Activated CD4-positive, alpha-beta memory T cell treated with anti-CD3 and anti-CD28 coated beads, Interleukin-2, amount 10 ng/mL, durations not matched to agents 7 days and 5 days (primary cell): ENCODE results near the gene TNNT1. TPM values are rescaled to one million over a fixed set of nuclear protein-coding genes. Genes with fewer than 3 reads are reported as not detected.
A peak's percentile ranks its signal among the peaks of the same experiment; 100 is the strongest.
"Not testable (repeated sequence)": the region's sequence is repeated elsewhere in the genome, so short reads cannot be mapped to it uniquely, and the experiment has no call there.

Experiments
- CTCF ChIA-PET: fragments of 350-600 bp; sonication (Branson Sonifier 250); formaldehyde crosslinking; loops from one replicate; lab custom pipeline; 2021; ENCODE audit warnings: antibody characterized with exemption, inconsistent platforms; lab: Charles Lee
- POLR2A ChIA-PET: fragments of 350-600 bp; sonication (Branson Sonifier 250); formaldehyde crosslinking; loops from one replicate; lab custom pipeline; 2021; ENCODE audit warnings: antibody characterized with exemption; lab: Charles Lee
- DNase-seq: peaks from one replicate; pipeline ENCODE4 v3.0.0-alpha.2; 2020
- H3K27ac Mint-ChIP-seq: one replicate; pipeline ENCODE4 v1.8.0; 2021; ENCODE audit warnings: mild to moderate bottlenecking, mixed read lengths
- H3K27me3 Mint-ChIP-seq: one replicate; pipeline ENCODE4 v1.8.0; 2021; ENCODE audit warnings: mixed read lengths
- H3K36me3 Mint-ChIP-seq: one replicate; pipeline ENCODE4 v1.8.0; 2021; ENCODE audit warnings: low read depth, mixed read lengths
- H3K4me1 Mint-ChIP-seq: one replicate; pipeline ENCODE4 v1.8.0; 2021; ENCODE audit warnings: mixed read lengths
- H3K4me3 Mint-ChIP-seq: one replicate; pipeline ENCODE4 v1.8.0; 2021; ENCODE audit warnings: mild to moderate bottlenecking, mixed read lengths
- H3K9me3 Mint-ChIP-seq: one replicate; pipeline ENCODE4 v1.8.0; 2021; ENCODE audit warnings: mixed read lengths
- total RNA-seq, 2 experiments: library from RNA; stranded (reverse); gene quantifications; one replicate each; pipeline ENCODE4 v1.2.3, GENCODE V29; 2021

The TNNT1 gene
- total RNA-seq, 2 experiments from 2014 or later: 0.38 to 0.68 TPM

DNA sequence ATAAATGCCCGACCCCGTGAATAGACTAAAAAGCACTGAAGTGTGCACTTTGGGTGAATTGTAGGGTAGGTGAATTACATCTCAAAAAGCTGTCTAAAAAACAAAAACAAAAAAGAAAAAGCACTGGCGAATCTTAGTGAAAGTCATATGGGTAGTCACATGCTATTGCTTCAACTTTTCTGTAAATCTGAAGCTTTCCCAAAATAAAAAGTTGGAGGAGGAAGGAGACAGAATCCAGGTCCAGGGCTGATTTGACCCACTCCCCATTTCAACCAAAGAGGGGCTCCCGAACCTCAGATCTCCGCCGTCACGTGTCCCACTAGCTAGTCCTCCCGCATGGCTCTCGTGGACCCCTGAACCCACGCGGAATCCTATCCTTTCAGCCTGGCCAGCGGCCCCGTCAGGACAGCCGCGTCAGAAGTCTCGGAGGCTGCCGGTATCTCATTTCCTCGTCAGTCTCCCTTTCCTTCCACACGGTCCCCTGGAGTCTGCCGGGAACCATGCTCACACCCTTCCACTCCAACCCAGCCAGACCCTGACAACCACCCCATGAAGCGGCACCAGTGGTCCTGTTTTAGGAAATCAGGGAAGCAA, 37.7 kb downstream of the TNNT1 start:
- Mint-ChIP-seq H3K4me3 (no peak overlapping the region), H3K36me3 (peaks cover 35% of the 10 kb centered on the region), H3K9me3 (no peaks in the 10 kb centered on the region), H3K4me1 (peaks cover 26% of the 10 kb centered on the region), H3K27ac (no peak overlapping the region), H3K27me3 (no peaks in the 10 kb centered on the region)
- ChIA-PET CTCF (no interaction called here), POLR2A (no interaction called here)
- DNase-seq: no peak

DNA sequence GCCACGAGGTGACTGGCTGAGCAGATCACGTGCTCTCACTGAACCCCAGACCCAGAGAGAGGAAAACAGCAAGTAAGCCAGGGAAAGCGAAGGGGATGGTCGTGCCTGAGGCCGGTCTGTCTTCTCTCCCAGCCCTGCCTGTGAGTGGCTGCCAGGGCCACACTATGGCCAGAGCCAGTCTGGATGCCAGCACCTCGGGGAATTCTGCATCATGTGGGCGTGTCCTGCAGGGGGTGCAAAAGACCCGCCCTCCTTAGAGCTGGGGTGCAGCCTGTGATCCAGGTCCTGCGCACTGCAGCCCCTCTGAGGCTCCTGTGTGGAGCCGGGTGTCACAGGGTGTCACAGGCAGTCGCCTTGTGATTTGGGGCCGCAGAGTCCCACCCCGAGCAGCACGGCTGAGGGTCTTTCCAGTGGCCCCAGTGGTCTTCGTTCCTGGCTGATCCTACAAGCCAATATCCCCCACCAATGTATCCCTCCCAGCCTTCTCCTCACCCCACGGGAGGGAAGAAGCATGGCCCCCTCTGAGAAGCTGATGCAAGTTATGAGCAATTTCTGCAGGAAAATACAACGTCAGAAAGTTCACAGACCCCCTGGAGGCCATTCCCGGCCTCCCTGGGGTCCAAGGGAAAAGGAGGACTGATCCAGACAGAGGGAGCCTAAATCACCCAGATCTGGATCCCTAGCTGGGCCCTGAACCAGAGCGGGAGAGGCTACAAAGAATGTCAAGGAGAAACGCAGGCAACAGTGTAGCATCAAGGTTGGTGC, 39.3 kb downstream of the TNNT1 start:
- POLR2A ChIA-PET: no interaction called here
- Mint-ChIP-seq H3K4me3 (no peak overlapping the region), H3K27ac (no peak overlapping the region), H3K27me3 (no peaks in the 10 kb centered on the region), H3K36me3 (peaks cover 42% of the 10 kb centered on the region), H3K9me3 (no peaks in the 10 kb centered on the region), H3K4me1 (peaks cover 10% of the 10 kb centered on the region)
- CTCF ChIA-PET: no interaction called here
- DNase-seq: no peak

DNA sequence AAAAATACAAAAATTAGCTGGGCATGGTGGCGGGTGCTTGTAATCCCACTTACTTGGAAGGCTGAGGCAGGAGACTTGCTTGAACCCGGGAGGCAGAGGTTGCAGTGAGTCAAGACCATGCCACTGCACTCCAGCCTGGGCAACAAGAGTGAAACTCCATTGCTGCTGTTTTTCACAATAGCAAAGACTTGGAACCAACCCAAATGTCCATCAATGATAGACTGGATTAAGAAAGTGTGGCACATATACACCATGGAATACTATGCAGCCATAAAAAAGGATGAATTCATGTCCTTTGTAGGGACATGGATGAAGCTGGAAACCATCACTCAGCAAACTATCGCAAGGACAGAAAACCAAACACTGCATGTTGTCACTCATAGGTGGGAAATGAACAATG, 41.8 kb downstream of the TNNT1 start:
- POLR2A ChIA-PET: interaction anchor here (1.0 kb wide), 1 partner anchor 11 kb away, joined by 5 read pairs; the partner anchor contains the start of gene PPP1R12C
- CTCF ChIA-PET: interaction anchor here (1.7 kb wide), 1 partner anchor 10 kb away, joined by 5 read pairs; the partner anchor contains the start of gene PPP1R12C
- not testable (repeated sequence) for H3K4me3 Mint-ChIP-seq

DNA sequence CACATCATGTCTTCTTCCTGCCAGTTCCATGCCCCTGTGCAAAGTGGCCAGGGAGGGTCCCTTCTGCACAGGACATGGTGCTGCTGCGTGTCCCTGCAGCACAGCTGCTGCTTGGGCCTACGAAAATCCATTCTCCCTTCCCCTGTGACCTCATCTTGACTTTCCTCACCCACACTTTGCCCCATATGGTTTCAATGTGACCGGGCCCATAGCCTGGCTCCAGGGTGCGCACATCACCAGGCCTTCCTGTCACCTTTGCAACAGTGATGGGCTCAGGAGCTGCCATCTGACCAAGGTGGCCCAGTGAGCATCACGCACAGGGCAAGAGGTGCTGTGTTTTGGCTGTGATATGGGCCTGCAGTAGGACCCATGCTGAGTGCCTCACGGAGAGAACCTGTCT, 42.4 kb downstream of the TNNT1 start:
- ChIA-PET CTCF (interaction anchor here (1.7 kb wide), 1 partner anchor 10 kb away, joined by 5 read pairs; the partner anchor contains the start of gene PPP1R12C), POLR2A (interaction anchor here (1.0 kb wide), 1 partner anchor 11 kb away, joined by 5 read pairs; the partner anchor contains the start of gene PPP1R12C)
- Mint-ChIP-seq H3K4me1 (peaks cover 4% of the 10 kb centered on the region), H3K9me3 (peaks cover 2% of the 10 kb centered on the region), H3K4me3 (no peak overlapping the region), H3K36me3 (peaks cover 59% of the 10 kb centered on the region), H3K27ac (peak overlapping the region; percentile 29), H3K27me3 (no peaks in the 10 kb centered on the region)
- no peak for DNase-seq

More for the DNA sequence above, 41.8 kb downstream of the TNNT1 start:
- H3K27me3 Mint-ChIP-seq, H3K9me3 Mint-ChIP-seq, DNase-seq, H3K27ac Mint-ChIP-seq, H3K4me1 Mint-ChIP-seq: not testable (repeated sequence)
- peaks cover 54% of the 10 kb centered on the region for H3K36me3 Mint-ChIP-seq

DNA sequence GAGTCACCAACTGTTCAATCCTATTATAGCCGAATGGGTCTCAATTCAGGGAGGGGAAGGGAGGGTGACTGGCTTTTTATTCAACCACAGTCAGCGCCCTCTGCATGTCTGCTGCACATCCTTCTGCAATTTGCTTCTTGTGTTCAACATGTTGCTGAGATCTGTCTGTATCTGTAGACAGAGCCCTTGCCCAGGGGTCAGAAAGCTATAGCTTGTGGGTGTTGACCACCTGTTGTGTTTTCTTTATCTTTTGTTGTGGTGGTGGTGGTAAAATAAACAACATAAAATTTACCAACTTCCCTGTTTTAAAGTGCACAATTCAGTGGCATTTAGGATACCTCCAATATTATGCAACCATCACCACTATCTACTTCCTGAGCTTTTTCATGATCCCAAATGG, 43.8 kb downstream of the TNNT1 start:
- no peak for DNase-seq
- Mint-ChIP-seq H3K4me3 (no peak overlapping the region), H3K27ac (no peak overlapping the region), H3K4me1 (peaks cover 2% of the 10 kb centered on the region), H3K27me3 (no peaks in the 10 kb centered on the region), H3K36me3 (peaks cover 57% of the 10 kb centered on the region), H3K9me3 (peaks cover 2% of the 10 kb centered on the region)
- ChIA-PET CTCF (interaction anchor here (0.8 kb wide), 2 partner anchors 16 to 17 kb away, joined by 3 read pairs; no protein-coding TSS in a partner anchor), POLR2A (no interaction called here)

DNA sequence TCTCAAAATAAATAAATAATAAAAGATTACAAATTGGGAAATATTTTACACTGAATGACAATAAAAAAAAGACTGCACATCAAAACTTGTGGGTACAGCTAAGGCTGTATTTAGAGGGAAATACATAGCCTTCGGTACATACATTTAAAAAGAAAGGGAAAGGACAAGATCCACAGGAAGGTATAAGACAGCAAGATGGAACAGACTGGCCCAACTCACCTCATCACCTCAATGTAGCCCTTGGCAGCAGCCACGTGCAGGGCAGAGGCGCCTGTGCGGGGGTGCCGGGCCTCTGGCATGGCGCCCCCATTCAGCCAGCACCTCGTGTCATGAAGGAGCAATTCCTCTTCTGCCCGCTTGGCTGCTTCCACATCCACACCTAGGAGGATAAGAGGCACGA, 45.8 kb downstream of the TNNT1 start:
- ChIA-PET CTCF (no interaction called here), POLR2A (no interaction called here)
- H3K36me3 Mint-ChIP-seq: peaks cover 45% of the 10 kb centered on the region

DNA sequence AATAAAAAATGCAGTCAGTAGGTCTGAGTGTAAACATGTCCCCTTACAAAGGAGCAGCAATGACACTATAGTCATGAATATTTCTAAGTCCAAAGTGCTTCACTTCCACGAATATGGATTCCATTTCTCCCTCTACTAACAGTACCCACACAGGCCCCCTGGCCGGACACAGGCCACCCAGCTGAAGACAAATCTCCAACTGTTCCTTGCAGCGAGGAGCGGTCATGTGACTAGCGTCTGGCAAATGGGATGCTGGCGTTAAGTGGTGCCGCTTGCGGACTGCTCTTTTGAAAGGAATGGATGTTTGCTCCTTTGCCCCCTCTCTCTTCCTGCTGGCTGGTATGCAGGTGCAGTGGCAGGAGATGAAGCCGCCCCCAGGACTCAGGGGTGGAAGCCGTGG, 47.7 kb downstream of the TNNT1 start:
- Mint-ChIP-seq H3K4me3 (no peak overlapping the region), H3K4me1 (no peaks in the 10 kb centered on the region), H3K9me3 (peaks cover 2% of the 10 kb centered on the region), H3K27ac (no peak overlapping the region), H3K36me3 (peaks cover 35% of the 10 kb centered on the region), H3K27me3 (no peaks in the 10 kb centered on the region)
- ChIA-PET CTCF (no interaction called here), POLR2A (no interaction called here)
- DNase-seq: no peak

More for the DNA sequence above, 45.8 kb downstream of the TNNT1 start:
- peaks cover 2% of the 10 kb centered on the region for H3K9me3 Mint-ChIP-seq
- H3K4me1 Mint-ChIP-seq: no peaks in the 10 kb centered on the region
- no peak for DNase-seq
- H3K27ac Mint-ChIP-seq: no peak overlapping the region
- H3K4me3 Mint-ChIP-seq: no peak overlapping the region
- H3K27me3 Mint-ChIP-seq: no peaks in the 10 kb centered on the region

DNA sequence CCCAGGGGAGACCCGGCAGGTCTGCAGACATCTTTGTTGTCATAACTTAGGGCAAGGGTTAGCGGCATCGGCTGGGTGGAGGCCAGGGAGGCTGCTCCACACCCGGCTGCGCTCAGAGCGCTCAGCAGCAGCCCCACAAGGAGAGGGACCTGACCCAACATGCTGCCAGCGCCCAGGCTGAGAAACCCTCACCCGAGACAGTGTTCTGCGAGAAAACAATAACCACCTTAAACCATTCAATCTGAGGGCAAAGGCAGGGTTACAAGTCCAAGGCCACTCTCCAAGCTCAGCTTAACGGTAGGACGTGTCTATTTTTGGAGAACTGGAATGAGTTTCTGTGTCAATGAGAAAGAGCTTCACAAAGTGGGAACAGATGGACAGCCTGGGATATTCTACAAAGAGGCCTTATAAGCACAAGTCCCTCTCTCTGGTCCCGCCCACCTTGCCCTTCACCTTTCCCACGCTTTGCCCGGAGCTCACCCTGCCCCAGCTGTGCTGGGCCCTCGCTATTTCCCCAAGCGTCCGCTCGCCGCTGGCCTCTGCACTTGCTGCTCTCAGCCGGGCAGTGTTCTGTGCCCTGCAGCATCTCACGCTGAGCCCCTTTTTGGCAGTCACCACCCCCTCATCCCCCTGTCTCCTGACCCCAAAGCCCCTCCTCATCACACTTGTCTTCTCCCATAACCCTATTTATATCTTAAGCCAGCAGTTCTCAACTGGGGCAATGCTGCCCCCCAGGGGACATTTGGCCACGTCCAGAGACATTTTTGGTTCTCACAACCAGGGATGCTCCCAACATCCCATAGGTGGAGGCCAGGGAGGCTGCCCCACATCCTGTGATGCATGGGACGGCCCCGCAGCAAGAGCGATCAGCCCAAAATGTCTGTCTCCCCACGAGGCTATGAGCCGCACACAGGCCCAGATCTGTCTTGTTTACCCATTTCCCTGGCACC, 49.2 kb downstream of the TNNT1 start:
- Mint-ChIP-seq H3K4me1 (no peaks in the 10 kb centered on the region), H3K9me3 (peaks cover 2% of the 10 kb centered on the region), H3K36me3 (peaks cover 27% of the 10 kb centered on the region), H3K27me3 (no peaks in the 10 kb centered on the region), H3K4me3 (no peak overlapping the region), H3K27ac (no peak overlapping the region)
- ChIA-PET POLR2A (no interaction called here), CTCF (no interaction called here)
- DNase-seq: no peak

DNA sequence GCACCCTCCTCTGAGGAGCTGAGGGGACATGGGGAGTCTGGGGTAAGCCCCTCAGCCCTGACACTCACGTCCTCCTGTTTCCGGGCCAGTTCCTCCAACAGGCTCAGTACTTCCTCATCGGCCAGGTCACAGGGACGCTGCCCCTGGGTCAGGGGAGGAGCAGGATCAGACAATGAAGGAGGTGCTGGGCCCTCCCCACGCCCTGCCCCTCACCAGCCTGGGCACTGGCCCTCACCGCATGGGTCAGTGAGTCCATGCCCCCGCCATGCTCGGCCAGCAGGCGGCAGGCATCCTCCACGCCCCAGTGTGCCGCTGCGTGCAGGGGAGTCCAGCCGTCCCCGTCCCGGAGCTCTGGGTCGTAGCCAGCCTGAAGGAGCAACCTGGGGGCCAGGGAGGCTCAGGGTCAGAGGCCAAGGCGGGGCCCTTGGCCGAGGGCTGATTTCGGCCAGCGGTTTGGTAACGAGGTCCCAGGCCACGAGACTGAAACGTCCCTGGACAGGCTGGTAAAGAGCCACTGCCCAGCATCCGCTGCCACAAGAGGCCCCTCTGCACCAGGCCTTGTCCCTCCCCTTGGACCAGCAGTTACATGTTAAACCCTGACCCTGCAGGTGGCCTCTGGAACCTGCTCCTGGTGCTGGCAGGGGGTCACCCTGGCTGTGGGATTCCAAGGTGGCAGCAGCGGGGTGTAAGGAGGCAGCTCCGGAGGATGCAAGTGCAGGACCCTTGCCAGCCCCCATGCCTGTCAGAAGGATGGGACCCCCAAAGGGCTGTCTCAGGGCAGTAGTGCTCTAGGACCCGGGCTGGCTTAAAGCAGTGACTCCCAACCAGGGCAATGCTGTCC, 50.1 kb downstream of the TNNT1 start:
- Mint-ChIP-seq H3K4me3 (no peak overlapping the region), H3K36me3 (peaks cover 31% of the 10 kb centered on the region), H3K4me1 (no peaks in the 10 kb centered on the region), H3K27ac (no peak overlapping the region), H3K27me3 (no peaks in the 10 kb centered on the region), H3K9me3 (peaks cover 2% of the 10 kb centered on the region)
- no peak for DNase-seq
- ChIA-PET POLR2A (no interaction called here), CTCF (no interaction called here)

DNA sequence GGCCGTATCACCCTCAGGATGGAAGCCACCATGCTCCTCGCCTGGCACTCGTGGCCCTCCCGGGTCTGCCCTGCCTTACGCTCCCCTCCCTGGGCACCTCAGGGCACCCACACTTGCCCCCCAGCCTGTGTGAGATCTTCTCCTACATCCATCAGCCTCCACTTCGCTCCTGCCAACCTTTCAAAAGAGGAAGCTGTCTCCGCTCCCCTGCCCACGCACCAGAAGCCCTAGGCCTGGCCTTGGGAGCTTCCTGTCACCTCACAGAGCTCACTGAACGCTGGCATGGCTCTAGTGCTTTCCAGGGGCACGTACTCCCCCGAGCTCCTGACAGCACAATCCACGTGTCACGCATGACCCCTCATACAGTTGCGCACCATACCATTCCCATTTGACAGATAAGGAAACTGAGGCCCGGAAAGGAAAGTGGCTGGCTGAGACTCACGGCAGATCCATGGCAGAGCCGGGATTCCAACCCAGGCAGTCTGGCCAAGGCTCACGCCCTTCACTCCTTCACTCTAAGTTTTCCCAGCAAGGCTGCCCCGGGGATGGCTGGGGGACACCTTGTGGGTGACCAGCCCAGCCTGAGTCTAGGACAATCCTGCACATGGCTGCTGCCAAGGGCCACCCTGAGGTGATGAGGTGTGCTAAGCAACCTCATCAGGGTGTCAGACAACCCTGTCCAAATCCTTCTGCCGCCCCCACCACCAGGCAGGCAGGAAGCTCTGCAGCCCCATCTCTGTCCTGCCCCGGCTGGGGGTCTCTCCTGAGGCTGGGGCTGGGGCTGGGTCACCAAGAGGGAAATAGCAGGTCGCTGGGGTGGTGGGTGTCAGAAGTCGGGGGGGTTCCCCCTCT, 50.9 kb downstream of the TNNT1 start:
- peaks cover under 1% of the 10 kb centered on the region for H3K9me3 Mint-ChIP-seq
- no peak overlapping the region for H3K27ac Mint-ChIP-seq
- no peak for DNase-seq
- H3K36me3 Mint-ChIP-seq: peaks cover 25% of the 10 kb centered on the region
- H3K27me3 Mint-ChIP-seq: no peaks in the 10 kb centered on the region
- H3K4me3 Mint-ChIP-seq: no peak overlapping the region
- H3K4me1 Mint-ChIP-seq: no peaks in the 10 kb centered on the region
- CTCF ChIA-PET: no interaction called here
- POLR2A ChIA-PET: no interaction called here

DNA sequence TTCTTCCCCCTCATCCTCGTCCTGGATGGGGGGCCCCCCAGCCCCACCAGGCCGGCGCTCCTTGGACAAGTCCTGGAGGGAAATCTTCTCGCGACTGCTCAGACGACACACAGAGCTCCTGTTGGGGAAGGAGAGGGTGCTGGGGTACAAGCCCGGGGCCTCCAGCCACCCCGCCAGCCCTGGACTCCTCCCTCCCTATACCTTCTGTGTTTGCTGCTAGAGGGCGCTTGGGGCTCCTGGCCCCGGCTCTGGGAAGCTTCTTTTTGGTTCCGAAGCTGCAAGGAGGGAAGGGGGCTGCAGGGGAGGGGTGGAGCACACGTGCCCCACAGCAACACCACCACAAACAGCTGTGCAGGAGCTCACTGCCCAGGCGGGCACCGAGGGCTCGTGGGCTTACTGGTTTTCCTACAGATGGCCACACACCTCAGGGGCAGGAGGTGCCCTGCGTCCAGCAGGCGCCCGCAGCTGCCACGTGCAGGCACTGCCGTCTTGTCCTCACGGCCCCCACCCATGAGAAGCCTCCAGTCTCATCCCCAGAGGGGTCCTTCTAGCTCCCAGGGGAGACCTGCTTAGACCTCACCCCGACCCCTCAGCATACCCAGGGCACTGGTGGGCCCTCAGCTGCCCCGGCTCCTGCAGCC, 52.8 kb downstream of the TNNT1 start:
- no peaks in the 10 kb centered on the region for H3K9me3 Mint-ChIP-seq
- H3K36me3 Mint-ChIP-seq: peaks cover 13% of the 10 kb centered on the region
- DNase-seq: no peak
- H3K4me3 Mint-ChIP-seq: no peak overlapping the region
- ChIA-PET POLR2A (interaction anchor here (0.8 kb wide), 1 partner anchor 10 kb away, joined by 3 read pairs; no protein-coding TSS in a partner anchor), CTCF (interaction anchor here (0.6 kb wide), 1 partner anchor 45 kb away, joined by 3 read pairs; no protein-coding TSS in a partner anchor)
- no peaks in the 10 kb centered on the region for H3K27me3 Mint-ChIP-seq
- H3K27ac Mint-ChIP-seq: no peak overlapping the region
- H3K4me1 Mint-ChIP-seq: no peaks in the 10 kb centered on the region
